Measurements from ENCODE around the gene NEUROG3.

Gene NEUROG3

GRCh38 chr10:69559525-69559924, 13.7 kb downstream of the NEUROG3 start:
- TF ChIP-seq CTCF (IDR thresholded peaks at IDR 0.05; ENCODE audit: insufficient read depth, low read length, poor library complexity, severe bottlenecking), result no peak
- no peak overlapping the region for H3K4me3 ChIP-seq (replicated peaks; ENCODE audit: low read depth, low read length)
- H3K36me3 ChIP-seq (ENCODE audit: control insufficient read depth, insufficient read depth, low read length), result no peaks in the 10 kb centered on the region
- H3K27me3 ChIP-seq (replicated peaks; ENCODE audit: control insufficient read depth, insufficient read depth, low read length), result 0 out of 2 replicates have a peak, but pooled peaks cover 2% of the 10 kb centered on the region
- DNase-seq (ENCODE audit: extremely low read depth, insufficient read length), result no peak

GRCh38 chr10:69558559-69558958, 14.7 kb downstream of the NEUROG3 start:
- H3K27me3 ChIP-seq (replicated peaks; ENCODE audit: control insufficient read depth, insufficient read depth, low read length), result no peaks in the 10 kb centered on the region
- DNase-seq (ENCODE audit: extremely low read depth, insufficient read length), result no peak
- TF ChIP-seq CTCF (IDR thresholded peaks at IDR 0.05; ENCODE audit: insufficient read depth, low read length, poor library complexity, severe bottlenecking), result no peak
- H3K36me3 ChIP-seq (ENCODE audit: control insufficient read depth, insufficient read depth, low read length), result no peaks in the 10 kb centered on the region
- no peak overlapping the region for H3K4me3 ChIP-seq (replicated peaks; ENCODE audit: low read depth, low read length)

GRCh38 chr10:69554611-69555010, 18.6 kb downstream of the NEUROG3 start:
- DNase-seq (ENCODE audit: extremely low read depth, insufficient read length), result no peak
- no peaks in the 10 kb centered on the region for H3K36me3 ChIP-seq (ENCODE audit: control insufficient read depth, insufficient read depth, low read length)
- H3K4me3 ChIP-seq (replicated peaks; ENCODE audit: low read depth, low read length), result no peak overlapping the region
- H3K27me3 ChIP-seq (replicated peaks; ENCODE audit: control insufficient read depth, insufficient read depth, low read length), result no peaks in the 10 kb centered on the region
- no peak for TF ChIP-seq CTCF (IDR thresholded peaks at IDR 0.05; ENCODE audit: insufficient read depth, low read length, poor library complexity, severe bottlenecking)

- DNase-seq (ENCODE audit: extremely low read depth, insufficient read length), result no peak
- H3K36me3 ChIP-seq (ENCODE audit: control insufficient read depth, insufficient read depth, low read length), result no peaks in the 10 kb centered on the region
- no peak overlapping the region for H3K4me3 ChIP-seq (replicated peaks; ENCODE audit: low read depth, low read length)
- H3K27me3 ChIP-seq (replicated peaks; ENCODE audit: control insufficient read depth, insufficient read depth, low read length), result no peaks in the 10 kb centered on the region
- no peak for TF ChIP-seq CTCF (IDR thresholded peaks at IDR 0.05; ENCODE audit: insufficient read depth, low read length, poor library complexity, severe bottlenecking)
These were observed 19.9 kb downstream of the NEUROG3 start for GRCh38 chr10:69553328-69553727.

GRCh38 chr10:69552268-69552667, 21.0 kb downstream of the NEUROG3 start:
- no peak overlapping the region for H3K4me3 ChIP-seq (replicated peaks; ENCODE audit: low read depth, low read length)
- no peak for DNase-seq (ENCODE audit: extremely low read depth, insufficient read length)
- no peak for TF ChIP-seq CTCF (IDR thresholded peaks at IDR 0.05; ENCODE audit: insufficient read depth, low read length, poor library complexity, severe bottlenecking)
- no peaks in the 10 kb centered on the region for H3K27me3 ChIP-seq (replicated peaks; ENCODE audit: control insufficient read depth, insufficient read depth, low read length)
- no peaks in the 10 kb centered on the region for H3K36me3 ChIP-seq (ENCODE audit: control insufficient read depth, insufficient read depth, low read length)

- DNase-seq (ENCODE audit: extremely low read depth, insufficient read length), result no peak
- Histone ChIP-seq H3K36me3 (ENCODE audit: control insufficient read depth, insufficient read depth, low read length) (no peaks in the 10 kb centered on the region), H3K4me3 (replicated peaks; ENCODE audit: low read depth, low read length) (no peak overlapping the region), H3K27me3 (replicated peaks; ENCODE audit: control insufficient read depth, insufficient read depth, low read length) (no peaks in the 10 kb centered on the region)
- TF ChIP-seq CTCF (IDR thresholded peaks at IDR 0.05; ENCODE audit: insufficient read depth, low read length, poor library complexity, severe bottlenecking), result no peak
These were observed 23.3 kb downstream of the NEUROG3 start for GRCh38 chr10:69549959-69550358.

All from GM06990 (cell line).